HAP-1 (cell line): Measurements from ENCODE around the gene KLB.

ENCODE experiments used
- DNase-seq, 2 experiments: peaks; one replicate each; pipeline ENCODE4 v3.0.0-alpha.2; 2016 to 2020; ENCODE audit warnings: low spot score in 2 of 2
- H3K27me3 ChIP-seq: fragments of 250-450 bp; sonication (Bioruptor Pico); 2 replicates; pipeline ENCODE4 v1.5.1; 2020; ENCODE audit warnings: low read depth, mild to moderate bottlenecking, moderate library complexity
- H3K36me3 ChIP-seq: fragments of 250-450 bp; sonication (Bioruptor Pico); replicated peaks from 2 replicates; pipeline ENCODE4 v1.5.1; 2020; ENCODE audit warnings: mild to moderate bottlenecking
- H3K4me1 ChIP-seq: fragments of 250-450 bp; sonication (Bioruptor Pico); 2 replicates; pipeline ENCODE4 v1.5.1; 2020; ENCODE audit warnings: mild to moderate bottlenecking
- H3K4me3 ChIP-seq: fragments of 250-450 bp; sonication (Bioruptor Pico); 2 replicates; pipeline ENCODE4 v1.5.1; 2020; ENCODE audit warnings: mild to moderate bottlenecking, moderate library complexity
- H3K9me3 ChIP-seq: fragments of 250-450 bp; sonication (Bioruptor Pico); 2 replicates; pipeline ENCODE4 v1.5.1; 2020; ENCODE audit warnings: mild to moderate bottlenecking, moderate library complexity
- in situ Hi-C: fragments of 300-500 bp; cut with MboI; formaldehyde crosslinking; loops from 3 replicates; pipeline ENCODE4 v1.14.3; 2020; ENCODE audit warnings: low sequenced_read_pairs, inconsistent platforms, mixed read lengths

The KLB gene

DNA sequence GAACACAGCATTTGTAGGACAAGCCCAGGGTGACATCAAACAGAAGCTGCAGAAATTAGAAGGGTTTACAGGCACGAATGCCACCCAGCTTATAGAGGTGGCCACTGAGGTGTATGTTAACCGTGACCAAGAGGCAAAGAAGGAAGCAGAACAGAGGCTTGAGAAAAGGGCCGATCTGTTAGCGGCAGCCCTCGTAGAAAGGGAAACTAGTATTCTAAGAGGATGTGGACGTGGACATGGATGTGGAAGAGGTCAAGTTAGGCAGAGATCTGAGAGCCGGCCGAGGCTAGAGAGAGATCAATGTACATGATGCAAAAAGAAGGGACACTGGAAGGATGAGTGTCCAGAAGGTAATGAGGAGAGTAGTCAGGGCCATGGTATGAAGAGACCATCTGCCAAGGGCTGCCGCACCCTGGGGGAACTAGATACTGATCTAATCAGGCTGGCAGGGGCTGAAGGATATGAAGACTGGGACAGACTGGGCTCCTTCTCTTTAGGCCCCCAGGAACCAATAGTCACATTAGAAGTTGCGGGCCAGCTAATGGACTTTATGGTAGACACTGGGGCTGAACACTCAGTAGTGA lies 79.6 kb downstream of the KLB start:
- in situ Hi-C loops, result no loop called here
- no peak for DNase-seq
- H3K4me1 ChIP-seq, result no peaks in the 10 kb centered on the region

DNA sequence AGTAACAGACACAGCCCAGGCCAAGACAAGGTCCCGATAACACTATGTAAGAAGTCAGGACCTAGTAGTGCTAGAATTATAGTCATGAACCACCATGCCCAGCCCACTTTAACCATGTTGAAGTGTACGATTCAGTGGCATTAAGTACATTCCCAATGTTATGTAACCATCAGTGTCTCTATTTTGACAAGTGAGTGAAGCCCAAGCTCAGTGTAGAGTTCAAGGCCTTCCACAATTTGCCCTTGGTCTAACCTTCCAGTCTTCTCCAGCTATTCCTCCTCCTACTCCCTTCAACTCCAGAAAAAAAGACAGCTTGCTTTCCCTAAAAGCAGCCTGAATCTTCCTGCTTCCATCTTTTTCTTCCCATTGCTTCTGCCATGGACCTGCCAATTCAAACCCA lies 83.6 kb downstream of the KLB start:
- H3K4me3 ChIP-seq, result no peak overlapping the region
- in situ Hi-C loops, result no loop called here
- no peaks in the 10 kb centered on the region for H3K9me3 ChIP-seq
- DNase-seq, result no peak
- no peaks in the 10 kb centered on the region for H3K36me3 ChIP-seq
- H3K27me3 ChIP-seq, result no peaks in the 10 kb centered on the region
- no peaks in the 10 kb centered on the region for H3K4me1 ChIP-seq

More for the DNA sequence above, 79.6 kb downstream of the KLB start:
- H3K36me3 ChIP-seq, result no peaks in the 10 kb centered on the region
- H3K9me3 ChIP-seq, result no peaks in the 10 kb centered on the region
- no peaks in the 10 kb centered on the region for H3K27me3 ChIP-seq
- H3K4me3 ChIP-seq, result no peak overlapping the region

DNA sequence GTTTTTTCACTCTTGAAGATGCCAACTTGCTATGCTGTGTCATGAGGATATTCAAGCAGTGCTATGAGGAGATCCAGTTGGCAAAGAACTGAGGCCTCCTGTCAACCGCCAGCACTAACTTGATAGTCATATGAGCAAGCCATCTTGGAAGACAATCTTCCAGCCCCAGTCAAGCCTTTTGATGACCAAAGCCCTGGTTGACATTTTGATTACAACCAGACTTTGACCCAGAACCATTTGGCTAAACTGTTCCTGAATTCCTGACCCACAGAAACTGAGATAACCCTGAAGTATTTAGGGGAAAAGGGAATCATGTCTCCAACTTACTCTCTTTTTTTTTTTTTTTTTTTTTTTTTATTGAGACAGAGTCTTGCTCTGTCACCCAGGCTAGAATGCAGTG lies 87.6 kb downstream of the KLB start:
- no peaks in the 10 kb centered on the region for H3K4me1 ChIP-seq
- H3K27me3 ChIP-seq, result no peaks in the 10 kb centered on the region
- in situ Hi-C loops, result no loop called here
- no peak for DNase-seq
- H3K36me3 ChIP-seq, result peaks cover 9% of the 10 kb centered on the region
- no peak overlapping the region for H3K4me3 ChIP-seq
- H3K9me3 ChIP-seq, result no peaks in the 10 kb centered on the region

DNA sequence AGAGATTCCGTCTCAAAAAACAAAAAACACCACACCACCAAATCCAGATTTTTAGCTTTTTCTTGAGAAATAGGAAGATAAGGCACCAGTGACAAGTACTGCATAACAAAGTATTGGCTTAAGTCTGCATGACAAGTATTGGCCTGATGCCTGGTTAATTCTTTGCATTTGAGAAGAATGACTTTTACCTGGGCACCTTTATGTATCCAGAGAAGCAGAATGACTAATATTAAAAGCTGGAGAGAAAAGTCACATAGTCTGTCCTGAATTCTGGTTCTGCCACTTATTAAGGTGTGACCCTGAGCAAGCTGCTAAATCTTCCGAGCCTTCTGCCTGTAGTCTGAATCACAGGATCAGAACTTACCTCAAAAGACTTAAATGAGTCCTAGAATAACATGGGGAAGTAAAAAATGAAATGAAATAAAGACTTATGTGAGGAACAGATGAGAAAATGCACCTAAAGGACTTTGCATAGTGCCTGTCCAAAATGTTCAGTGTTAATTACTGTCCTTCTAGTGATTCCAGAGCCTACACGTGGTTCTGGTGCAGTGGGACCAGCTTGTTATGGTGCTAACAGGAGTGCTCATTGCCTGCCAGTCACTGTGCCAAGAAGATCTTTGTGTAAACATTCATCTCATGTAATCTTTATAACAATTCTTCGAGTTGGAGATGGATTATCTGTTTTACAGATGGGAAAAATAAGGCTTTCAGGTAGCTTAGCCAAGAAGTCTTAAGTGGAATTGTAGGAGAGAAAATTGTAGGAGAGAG lies 88.9 kb downstream of the KLB start:
- in situ Hi-C loops, result no loop called here
- no peak for DNase-seq
- Histone ChIP-seq H3K4me3 (no peak overlapping the region), H3K36me3 (peaks cover 16% of the 10 kb centered on the region), H3K4me1 (no peaks in the 10 kb centered on the region), H3K9me3 (no peaks in the 10 kb centered on the region), H3K27me3 (no peaks in the 10 kb centered on the region)

DNA sequence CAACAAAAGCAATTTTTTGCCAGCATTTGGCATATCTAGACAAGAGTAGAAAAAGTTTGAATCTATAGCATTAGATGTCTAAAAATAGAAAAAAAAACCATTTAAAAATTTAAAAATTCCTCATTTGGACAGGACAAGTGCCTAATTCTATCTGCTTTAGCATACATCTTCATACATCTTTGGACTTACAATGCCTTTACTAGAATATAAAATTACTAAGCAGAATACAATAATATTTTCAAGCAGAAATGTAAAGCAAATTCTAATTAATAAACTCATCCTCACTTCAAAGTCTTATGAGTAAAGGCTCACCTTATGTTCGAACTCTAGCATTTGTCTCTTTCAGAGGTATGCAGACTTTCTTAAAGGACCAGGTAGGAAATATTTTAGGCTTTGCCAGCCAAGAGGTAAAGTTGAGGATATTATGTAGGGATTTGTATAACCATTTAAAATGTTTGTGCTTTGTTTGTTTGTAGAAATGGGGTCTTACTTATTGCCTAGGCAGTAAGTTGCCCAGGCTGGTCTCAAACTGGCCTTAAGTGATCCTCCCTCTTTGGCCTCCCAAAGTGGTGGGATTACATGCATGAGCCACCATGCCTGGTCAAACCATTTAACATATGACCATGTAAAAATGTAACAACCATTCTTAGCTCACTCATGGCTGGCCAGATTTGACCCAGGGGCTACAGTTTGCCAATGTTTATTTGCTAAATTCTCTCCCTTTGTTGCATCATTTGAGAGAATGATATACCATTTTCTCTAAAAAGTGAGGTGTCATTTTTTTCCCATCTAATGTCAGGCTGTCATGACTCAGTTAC lies 91.4 kb downstream of the KLB start:
- Histone ChIP-seq H3K27me3 (no peaks in the 10 kb centered on the region), H3K4me1 (no peaks in the 10 kb centered on the region), H3K9me3 (no peaks in the 10 kb centered on the region), H3K36me3 (peaks cover 33% of the 10 kb centered on the region), H3K4me3 (no peak overlapping the region)
- DNase-seq, result no peak
- in situ Hi-C loops, result no loop called here

DNA sequence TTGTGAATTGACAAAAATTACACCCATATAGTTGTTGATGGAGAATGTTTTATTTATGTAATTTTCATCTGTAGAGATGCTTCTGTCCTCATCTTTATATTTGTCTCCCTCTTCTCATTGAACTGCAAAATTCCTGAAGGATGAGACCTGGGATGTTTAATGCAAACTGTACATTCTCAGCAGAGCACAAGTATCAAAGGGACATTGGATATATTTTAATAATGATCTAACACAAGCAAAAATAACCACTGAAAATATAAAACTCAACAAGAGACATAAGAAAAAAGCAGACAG lies 91.9 kb downstream of the KLB start:
- no peaks in the 10 kb centered on the region for H3K27me3 ChIP-seq
- H3K4me3 ChIP-seq, result no peak overlapping the region
- peaks cover 39% of the 10 kb centered on the region for H3K36me3 ChIP-seq
- H3K9me3 ChIP-seq, result no peaks in the 10 kb centered on the region
- in situ Hi-C loops, result no loop called here
- H3K4me1 ChIP-seq, result no peaks in the 10 kb centered on the region
- DNase-seq, result no peak
